H1 (cell line): ENCODE measurements around the gene ARHGAP15. TPM values are rescaled to one million over a fixed set of nuclear protein-coding genes. Genes with fewer than 3 reads are reported as not detected.

Experiments
- CTCF ChIA-PET: fragments of 300-600 bp; sonication (Branson Sonifier 250); formaldehyde crosslinking; loops from one replicate; lab custom pipeline; 2021; ENCODE audit not compliant: partially characterized antibody; lab: Charles Lee
- POLR2A ChIA-PET: fragments of 300-600 bp; sonication (Branson Sonifier 250); formaldehyde crosslinking; loops from one replicate; lab custom pipeline; 2021; ENCODE audit warnings: inconsistent platforms; ENCODE audit not compliant: partially characterized antibody; lab: Charles Lee
- DNase-seq, 2 experiments: peaks; one replicate each; pipeline versions ENCODE4 v3.0.0 to v3.0.0-alpha.2; 2010 to 2022; ENCODE audit warnings: low spot score in 2 of 2, low read depth in 1 of 2, mixed read lengths in 1 of 2
- FAIRE-seq: peaks from 2 replicates; lab custom pipeline; 2011; peaks lifted over from hg19 to GRCh38; lab: Jason Lieb, UNC
- H2AFZ ChIP-seq: 2 replicates; pipeline ENCODE4 v1.8.1; 2012; ENCODE audit warnings: low read length, inconsistent platforms
- H2AK5ac ChIP-seq: 2 replicates; pipeline ENCODE4 v1.6.1; 2013; ENCODE audit warnings: low read depth, low read length
- H2BK120ac ChIP-seq: replicated peaks from 2 replicates; pipeline ENCODE3; 2013; ENCODE audit warnings: low read depth, low read length, inconsistent platforms
- H2BK12ac ChIP-seq: 2 replicates; pipeline ENCODE4 v1.6.1; 2013; ENCODE audit warnings: low read depth, low read length
- H2BK15ac ChIP-seq: 2 replicates; pipeline ENCODE4 v1.6.1; 2013; ENCODE audit warnings: low read length
- H2BK20ac ChIP-seq: 2 replicates; pipeline ENCODE4 v1.6.1; 2013; ENCODE audit warnings: low read length
- H2BK5ac ChIP-seq: 2 replicates; pipeline ENCODE4 v1.6.1; 2013; ENCODE audit warnings: low read depth, low read length
- H3K14ac ChIP-seq: 2 replicates; pipeline ENCODE4 v1.6.1; 2013; ENCODE audit warnings: inconsistent platforms; ENCODE audit not compliant: insufficient read length
- H3K18ac ChIP-seq: 2 replicates; pipeline ENCODE4 v1.6.1; 2013; ENCODE audit warnings: low read length; ENCODE audit errors: extremely low read depth
- H3K23ac ChIP-seq: 2 replicates; pipeline ENCODE4 v1.6.1; 2013; ENCODE audit warnings: inconsistent platforms; ENCODE audit not compliant: insufficient read length
- H3K23me2 ChIP-seq: 2 replicates; pipeline ENCODE4 v1.6.1; 2013; ENCODE audit warnings: low read depth, low read length
- H3K27ac ChIP-seq: 2 replicates; pipeline ENCODE4 v1.6.1; 2011; ENCODE audit warnings: low read depth, low read length, inconsistent platforms
- H3K27me3 ChIP-seq, 4 experiments: replicated peaks in 1 of 4; 1 replicate in 1 of 4; 2 replicates in 3 of 4; pipeline versions ENCODE4 v1.6.1 to v1.8.1; 2011 to 2013; ENCODE audit warnings: low read length in 3 of 4, mild to moderate bottlenecking in 3 of 4, inconsistent platforms in 2 of 4, mixed read lengths in 2 of 4, moderate library complexity in 1 of 4; ENCODE audit not compliant: control insufficient read depth in 3 of 4, insufficient read depth in 3 of 4; ENCODE audit errors: extremely low read depth in 1 of 4
- H3K36me3 ChIP-seq, 4 experiments: 2 replicates each; pipeline versions ENCODE4 v1.6.1 to v1.8.1; 2011 to 2013; ENCODE audit warnings: mild to moderate bottlenecking in 4 of 4, low read length in 3 of 4, moderate library complexity in 2 of 4, control low read depth in 1 of 4, inconsistent platforms in 1 of 4; ENCODE audit not compliant: insufficient read depth in 4 of 4, control insufficient read depth in 2 of 4
- H3K4ac ChIP-seq: replicated peaks from 2 replicates; pipeline ENCODE3; 2013; ENCODE audit warnings: low read length, low read depth, mixed read lengths, inconsistent platforms; ENCODE audit not compliant: insufficient read length
- H3K4me1 ChIP-seq, 4 experiments: replicated peaks in 1 of 4; 1 replicate in 1 of 4; 2 replicates in 3 of 4; pipeline versions ENCODE4 v1.6.1 to v1.8.1; 2011 to 2013; ENCODE audit warnings: low read length in 3 of 4, inconsistent platforms in 2 of 4, mixed read lengths in 1 of 4; ENCODE audit not compliant: insufficient read depth in 4 of 4, control insufficient read depth in 3 of 4
- H3K4me2 ChIP-seq, 2 experiments: 2 replicates each; pipeline versions ENCODE4 v1.6.1 to v1.8.1; 2011 to 2013; ENCODE audit warnings: low read depth in 2 of 2, low read length in 2 of 2, control low read depth in 1 of 2, inconsistent platforms in 1 of 2, mild to moderate bottlenecking in 1 of 2; ENCODE audit not compliant: insufficient read depth in 1 of 2
- H3K4me3 ChIP-seq, 4 experiments: fragments of 200-600, 300-600 bp in 1 of 4; sonication (generic), shearing (Covaris generic), sonication (Bioruptor Twin) in 1 of 4; 2 replicates each; pipeline versions ENCODE4 v1.5.1 to v1.8.1; 2011 to 2016; ENCODE audit warnings: low read length in 4 of 4, low read depth in 3 of 4, control low read depth in 2 of 4, inconsistent platforms in 2 of 4, mild to moderate bottlenecking in 2 of 4, mixed read lengths in 1 of 4, moderate library complexity in 1 of 4; ENCODE audit not compliant: insufficient read depth in 2 of 4; ENCODE audit errors: extremely low read depth in 1 of 4
- H3K56ac ChIP-seq: replicated peaks from 2 replicates; pipeline ENCODE3; 2013; ENCODE audit warnings: low read depth, mild to moderate bottlenecking, mixed read lengths, low read length, inconsistent platforms; ENCODE audit not compliant: insufficient read length
- H3K79me1 ChIP-seq: 2 replicates; pipeline ENCODE4 v1.6.1; 2013; ENCODE audit warnings: low read depth, low read length, control low read depth
- H3K79me2 ChIP-seq, 2 experiments: 2 replicates each; pipeline versions ENCODE4 v1.6.1 to v1.8.1; 2012 to 2013; ENCODE audit warnings: low read length in 2 of 2, mild to moderate bottlenecking in 2 of 2, inconsistent platforms in 1 of 2; ENCODE audit not compliant: insufficient read depth in 2 of 2, control insufficient read depth in 1 of 2
- H3K9ac ChIP-seq, 4 experiments: replicated peaks in 1 of 4; 1 replicate in 1 of 4; 2 replicates in 3 of 4; pipeline versions ENCODE4 v1.6.1 to v1.8.1; 2011 to 2013; ENCODE audit warnings: low read depth in 3 of 4, low read length in 3 of 4, control low read depth in 2 of 4, mild to moderate bottlenecking in 2 of 4, moderate library complexity in 2 of 4, inconsistent platforms in 1 of 4; ENCODE audit errors: extremely low read depth in 1 of 4
- H3K9me3 ChIP-seq, 2 experiments: 2 replicates each; pipeline versions ENCODE4 v1.6.1 to v1.8.1; 2012 to 2013; ENCODE audit warnings: mild to moderate bottlenecking in 2 of 2, moderate library complexity in 2 of 2, control low read depth in 1 of 2, inconsistent platforms in 1 of 2, low read depth in 1 of 2, low read length in 1 of 2, mixed read lengths in 1 of 2; ENCODE audit not compliant: insufficient read depth in 2 of 2
- H4K20me1 ChIP-seq, 2 experiments: replicated peaks in 1 of 2; 2 replicates each; pipeline versions ENCODE3 to v1.8.1; 2011 to 2013; ENCODE audit warnings: inconsistent platforms in 2 of 2, low read length in 2 of 2, mild to moderate bottlenecking in 1 of 2; ENCODE audit not compliant: insufficient read depth in 2 of 2, control insufficient read depth in 1 of 2
- H4K5ac ChIP-seq: 2 replicates; pipeline ENCODE4 v1.6.1; 2013; ENCODE audit warnings: low read length, low read depth, mixed read lengths, inconsistent platforms; ENCODE audit not compliant: insufficient read length
- H4K8ac ChIP-seq: 2 replicates; pipeline ENCODE4 v1.8.0; 2013; ENCODE audit warnings: mild to moderate bottlenecking, moderate library complexity, low read length, inconsistent platforms; ENCODE audit not compliant: insufficient read depth; ENCODE audit errors: extremely low read depth
- H4K91ac ChIP-seq: replicated peaks from 2 replicates; pipeline ENCODE3; 2013; ENCODE audit warnings: low read length, mixed read lengths, inconsistent platforms; ENCODE audit not compliant: insufficient read length
- RBBP5 ChIP-seq: IDR thresholded peaks from 2 replicates; pipeline ENCODE4 v1.7.1; 2012; ENCODE audit warnings: low read depth, mild to moderate bottlenecking, inconsistent platforms, low read length, moderate library complexity, borderline replicate concordance
- RXRA ChIP-seq: IDR thresholded peaks from 2 replicates; pipeline ENCODE4 v1.6.1; 2011; ENCODE audit warnings: low read depth, mild to moderate bottlenecking, low read length, moderate library complexity; ENCODE audit not compliant: insufficient read depth
- SRF ChIP-seq: IDR thresholded peaks from 2 replicates; pipeline ENCODE4 v1.6.1; 2011; ENCODE audit warnings: mild to moderate bottlenecking, low read depth, low read length, moderate library complexity
- WGBS, 2 experiments: shearing (Covaris generic) in 1 of 2; methylation state at CpG; one replicate each; pipeline versions ENCODE4 v1.1.6 to v1.1.7; 2013 to 2015; ENCODE audit warnings: low lambda C conversion rate in 2 of 2, mixed read lengths in 2 of 2, inconsistent platforms in 1 of 2, low coverage in 1 of 2, missing lambda C conversion rate in 1 of 2; ENCODE audit not compliant: insufficient replicate concordance in 2 of 2, insufficient coverage in 1 of 2, insufficient read length in 1 of 2; ENCODE audit errors: extremely low coverage in 1 of 2, missing lambda C conversion rate in 1 of 2; 5-methylcytosine and 5-hydroxymethylcytosine counted together
- polyA plus RNA-seq, 7 experiments: library from polyadenylated mRNA; depleted of rRNA in 3 of 7; stranded (reverse) in 5 of 7; unstranded in 2 of 7; fragments of >200 nt in 5 of 7; fragments of 200-250 nt in 2 of 7; gene quantifications; 1 replicate in 5 of 7; 2 replicates in 1 of 7; 4 replicates in 1 of 7; pipeline versions ENCODE4 v1.2.1 to v1.2.3, GENCODE V29; 2011 to 2013; ENCODE audit warnings: missing spikeins in 2 of 7, mixed read lengths in 2 of 7
- total RNA-seq: library from RNA; stranded (reverse); fragmentation: NEBNext Ultra II Directional; extraction: Animal tissue kit (Norgen Biotek cat#: 25700); gene quantifications from 2 replicates; pipeline ENCODE4 v1.2.1, GENCODE V29; 2021

The ARHGAP15 gene
- total and polyA plus RNA-seq, 2 of the 8 experiments (the other 6 are each of a cell fraction or from before 2014, with no cell fraction given), result not detected

DNA sequence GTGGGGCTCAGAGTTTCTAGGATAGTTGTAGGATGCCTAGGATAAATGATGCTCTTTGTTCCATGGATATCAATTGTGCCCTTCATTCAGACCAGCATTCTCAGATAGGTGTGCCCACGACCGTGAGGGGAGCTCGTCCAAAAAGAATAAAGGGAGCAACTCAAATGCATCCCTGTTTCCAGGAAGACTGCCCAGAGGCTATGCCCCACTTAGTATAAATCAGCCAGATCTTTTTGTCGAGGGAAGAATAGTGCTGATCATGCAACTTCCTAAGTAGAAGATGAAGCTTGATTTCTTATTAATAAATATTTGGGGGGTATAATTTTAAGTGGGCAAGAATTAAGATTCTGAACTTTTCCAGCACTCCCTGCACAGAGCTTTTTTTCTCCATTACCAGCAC, 450.2 kb downstream of the ARHGAP15 start:
- no peak overlapping the region for H2BK12ac ChIP-seq
- FAIRE-seq, result no peak
- no peak overlapping the region for H2BK15ac ChIP-seq
- WGBS, 2 experiments, result 93% methylated on average over 4 of the region's 4 CpGs; no CpG with 5 or more reads in 1 of the 2 experiments
- H3K18ac ChIP-seq, result no peak overlapping the region
- H2BK5ac ChIP-seq, result no peak overlapping the region
- H2BK20ac ChIP-seq, result no peak overlapping the region
- no peak overlapping the region for H3K23ac ChIP-seq
- H2AFZ ChIP-seq, result no peak overlapping the region
- H2BK120ac ChIP-seq, result no peak overlapping the region
- H3K4me3 ChIP-seq, result no peak overlapping the region
- no peaks in the 10 kb centered on the region for H3K9me3 ChIP-seq
- no peak overlapping the region for H3K14ac ChIP-seq
- H3K4ac ChIP-seq, result no peak overlapping the region
- no peaks in the 10 kb centered on the region for H3K79me1 ChIP-seq
- no peak overlapping the region for H4K91ac ChIP-seq
- H2AK5ac ChIP-seq, result no peak overlapping the region
- H3K23me2 ChIP-seq, result no peaks in the 10 kb centered on the region
- no peak overlapping the region for H4K8ac ChIP-seq
- DNase-seq, result no peak
- no peak overlapping the region for H3K27ac ChIP-seq
- no peaks in the 10 kb centered on the region for H4K20me1 ChIP-seq
- H3K27me3 ChIP-seq, result no peaks in the 10 kb centered on the region
- H3K56ac ChIP-seq, result no peak overlapping the region
- H3K36me3 ChIP-seq, result no peaks in the 10 kb centered on the region
- H3K79me2 ChIP-seq, result no peaks in the 10 kb centered on the region
- POLR2A ChIA-PET, result no interaction called here
- H3K4me1 ChIP-seq, result peaks cover 0 to 4% (median 0%) of the 10 kb centered on the region in 4 experiments; a peak in 1 of 7 replicates
- H3K9ac ChIP-seq, result no peak overlapping the region
- CTCF ChIA-PET, result interaction anchor here (1.0 to 1.2 kb wide), 2 partner anchors 27 to 109 kb away, joined by 3 read pairs; no protein-coding TSS in a partner anchor
- no peak overlapping the region for H3K4me2 ChIP-seq
- no peak overlapping the region for H4K5ac ChIP-seq
- TF ChIP-seq SRF (no peak), RXRA (no peak), RBBP5 (no peak)
